ENCODE results near the gene ELAVL3. TPM values are rescaled to one million over a fixed set of nuclear protein-coding genes. Genes with fewer than 3 reads are reported as not detected.

Gene ELAVL3
- total RNA-seq, 4 donors from 2014 or later: not detected

DNA sequence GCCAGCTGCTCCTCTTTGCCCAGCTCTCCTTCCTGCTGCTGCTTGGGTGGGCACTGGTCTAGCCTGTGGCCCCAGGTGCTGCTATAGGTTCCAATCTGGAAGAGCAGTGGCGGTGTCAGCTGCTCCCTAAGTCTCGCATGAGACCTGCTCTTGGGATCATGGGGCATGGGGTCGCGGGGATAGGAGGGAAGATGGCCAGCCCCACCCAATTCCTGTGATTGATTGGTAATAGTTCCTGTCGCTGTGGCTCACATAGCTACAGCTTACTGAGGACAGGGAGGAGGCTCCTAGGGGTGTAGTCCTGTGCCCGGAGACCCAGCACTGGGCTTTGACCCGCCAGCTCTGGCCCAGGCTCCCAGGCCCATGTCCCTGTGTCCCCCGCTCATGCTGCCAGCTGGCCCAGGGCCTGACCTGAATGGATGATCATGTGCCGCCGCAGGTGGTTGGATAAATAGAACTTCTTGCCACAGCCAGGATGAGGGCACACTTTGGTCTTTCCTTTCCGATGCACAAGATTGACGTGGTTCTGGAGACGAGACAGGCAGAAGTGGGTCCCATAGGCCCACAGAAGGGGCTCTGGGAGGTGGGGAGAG lies 4.5 kb upstream of the ELAVL3 start:
- DNase-seq (ENCODE audit: low spot score in 2 of 2): no peak
- TF ChIP-seq POLR2A (IDR thresholded peaks at IDR 0.05): no peak
- TF ChIP-seq, protein P1, sequence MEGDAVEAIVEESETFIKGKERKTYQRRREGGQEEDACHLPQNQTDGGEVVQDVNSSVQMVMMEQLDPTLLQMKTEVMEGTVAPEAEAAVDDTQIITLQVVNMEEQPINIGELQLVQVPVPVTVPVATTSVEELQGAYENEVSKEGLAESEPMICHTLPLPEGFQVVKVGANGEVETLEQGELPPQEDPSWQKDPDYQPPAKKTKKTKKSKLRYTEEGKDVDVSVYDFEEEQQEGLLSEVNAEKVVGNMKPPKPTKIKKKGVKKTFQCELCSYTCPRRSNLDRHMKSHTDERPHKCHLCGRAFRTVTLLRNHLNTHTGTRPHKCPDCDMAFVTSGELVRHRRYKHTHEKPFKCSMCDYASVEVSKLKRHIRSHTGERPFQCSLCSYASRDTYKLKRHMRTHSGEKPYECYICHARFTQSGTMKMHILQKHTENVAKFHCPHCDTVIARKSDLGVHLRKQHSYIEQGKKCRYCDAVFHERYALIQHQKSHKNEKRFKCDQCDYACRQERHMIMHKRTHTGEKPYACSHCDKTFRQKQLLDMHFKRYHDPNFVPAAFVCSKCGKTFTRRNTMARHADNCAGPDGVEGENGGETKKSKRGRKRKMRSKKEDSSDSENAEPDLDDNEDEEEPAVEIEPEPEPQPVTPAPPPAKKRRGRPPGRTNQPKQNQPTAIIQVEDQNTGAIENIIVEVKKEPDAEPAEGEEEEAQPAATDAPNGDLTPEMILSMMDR (IDR thresholded peaks at IDR 0.05): no peak
- WGBS, 2 donors: 92 to 93% methylated on average over 13 of the region's 13 CpGs
- intact Hi-C loops (cut with DNase I; ENCODE audit: low total_unique reads): loop anchor here (10.0 kb wide), 1 partner anchor 201 kb away; no protein-coding TSS in a partner anchor
- no peak overlapping the region for H3K4me3 ChIP-seq (ENCODE audit: low read depth, poor library complexity, severe bottlenecking)

DNA sequence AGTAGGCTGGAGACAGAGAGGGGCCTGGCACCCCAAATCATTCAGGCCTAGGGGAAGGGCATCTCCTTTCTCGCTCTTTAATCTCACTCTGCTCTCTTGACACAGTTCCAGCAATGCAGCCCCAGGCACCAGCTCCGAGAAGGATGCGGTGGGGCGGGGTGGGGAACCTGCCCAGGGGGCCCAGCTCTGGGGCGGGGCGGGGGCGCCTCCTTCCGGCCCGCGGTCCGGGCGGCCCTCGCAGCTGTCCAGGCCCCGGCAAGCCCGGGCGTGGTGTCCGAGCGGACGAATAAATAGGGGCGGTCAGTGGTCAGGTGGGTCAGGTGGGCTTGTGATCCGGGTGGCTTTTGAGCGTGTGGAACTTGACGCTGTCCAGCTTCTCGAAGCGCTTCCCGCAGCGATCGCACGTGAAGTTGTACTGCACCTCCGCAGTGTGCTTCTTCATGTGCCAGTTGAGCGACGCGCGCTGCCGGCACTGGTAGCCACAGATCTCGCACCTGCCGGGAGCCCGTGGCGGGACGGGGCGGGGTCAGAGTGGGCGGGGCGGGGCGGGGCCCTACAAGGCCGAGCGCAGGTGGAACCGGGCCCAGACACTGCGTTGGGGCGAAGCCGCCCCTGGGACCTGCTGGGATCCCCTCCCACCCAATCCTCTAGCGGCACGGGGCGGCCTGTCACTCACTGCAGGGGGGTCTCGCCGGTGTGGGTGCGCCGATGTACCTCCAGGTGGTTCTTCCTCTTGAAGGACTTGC lies 2.7 kb upstream of the ELAVL3 start:
- TF ChIP-seq, protein P1 (IDR thresholded peaks at IDR 0.05): no peak
- TF ChIP-seq POLR2A (IDR thresholded peaks at IDR 0.05): no peak
- no peak overlapping the region for H3K4me3 ChIP-seq (ENCODE audit: low read depth, poor library complexity, severe bottlenecking)
- intact Hi-C loops (cut with DNase I; ENCODE audit: low total_unique reads): loop anchor here (10.0 kb wide), 1 partner anchor 199 kb away; no protein-coding TSS in a partner anchor
- no peak for DNase-seq (ENCODE audit: low spot score in 2 of 2)
- 71% methylated on average over 29 to 33 of the region's 57 CpGs for WGBS, 2 donors

DNA sequence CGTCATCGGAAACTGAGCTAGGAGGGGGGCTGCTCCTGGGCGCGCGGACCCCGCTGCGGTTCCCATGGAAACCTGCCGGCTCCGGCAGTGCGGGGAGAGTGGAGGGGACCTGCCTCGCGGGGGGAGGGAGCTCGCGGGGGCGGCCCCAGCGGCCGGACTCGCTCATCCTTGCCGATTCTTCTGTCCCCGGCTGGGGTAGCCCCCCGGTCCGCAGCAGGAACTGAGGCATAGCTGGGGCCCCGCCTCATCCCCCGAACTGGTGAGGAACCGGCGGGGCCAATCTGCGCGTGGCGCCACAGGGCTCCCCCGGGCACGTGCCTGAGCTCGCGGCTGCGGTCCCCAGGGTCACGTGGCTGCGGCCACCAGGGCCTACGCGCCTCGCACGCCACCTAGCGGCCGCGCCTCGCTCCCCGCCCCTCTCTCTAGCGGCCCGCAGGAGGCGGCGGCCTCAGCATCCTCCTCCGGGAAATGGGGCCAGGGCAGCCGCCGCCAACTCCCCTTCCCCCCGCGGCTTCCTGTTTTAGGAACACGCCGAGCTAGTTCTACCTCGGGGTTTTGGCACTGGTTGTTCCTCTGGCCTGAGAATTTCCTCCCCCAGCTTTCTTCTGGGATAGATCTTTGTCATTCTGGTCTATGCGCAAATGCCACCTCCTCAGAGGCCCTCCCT lies 1.7 kb upstream of the ELAVL3 start:
- no peak overlapping the region for H3K4me3 ChIP-seq (ENCODE audit: low read depth, poor library complexity, severe bottlenecking)
- TF ChIP-seq, protein P1 (IDR thresholded peaks at IDR 0.05): peak in 1 of 3 donors; percentile 56
- TF ChIP-seq POLR2A (IDR thresholded peaks at IDR 0.05): no peak
- intact Hi-C loops (cut with DNase I; ENCODE audit: low total_unique reads): loop anchor here (10.0 kb wide), 1 partner anchor 198 kb away; no protein-coding TSS in a partner anchor
- DNase-seq (ENCODE audit: low spot score in 2 of 2): peak; percentile 71 to 96
- 1 to 2% methylated on average over 34 to 47 of the region's 58 CpGs for WGBS, 2 donors

DNA sequence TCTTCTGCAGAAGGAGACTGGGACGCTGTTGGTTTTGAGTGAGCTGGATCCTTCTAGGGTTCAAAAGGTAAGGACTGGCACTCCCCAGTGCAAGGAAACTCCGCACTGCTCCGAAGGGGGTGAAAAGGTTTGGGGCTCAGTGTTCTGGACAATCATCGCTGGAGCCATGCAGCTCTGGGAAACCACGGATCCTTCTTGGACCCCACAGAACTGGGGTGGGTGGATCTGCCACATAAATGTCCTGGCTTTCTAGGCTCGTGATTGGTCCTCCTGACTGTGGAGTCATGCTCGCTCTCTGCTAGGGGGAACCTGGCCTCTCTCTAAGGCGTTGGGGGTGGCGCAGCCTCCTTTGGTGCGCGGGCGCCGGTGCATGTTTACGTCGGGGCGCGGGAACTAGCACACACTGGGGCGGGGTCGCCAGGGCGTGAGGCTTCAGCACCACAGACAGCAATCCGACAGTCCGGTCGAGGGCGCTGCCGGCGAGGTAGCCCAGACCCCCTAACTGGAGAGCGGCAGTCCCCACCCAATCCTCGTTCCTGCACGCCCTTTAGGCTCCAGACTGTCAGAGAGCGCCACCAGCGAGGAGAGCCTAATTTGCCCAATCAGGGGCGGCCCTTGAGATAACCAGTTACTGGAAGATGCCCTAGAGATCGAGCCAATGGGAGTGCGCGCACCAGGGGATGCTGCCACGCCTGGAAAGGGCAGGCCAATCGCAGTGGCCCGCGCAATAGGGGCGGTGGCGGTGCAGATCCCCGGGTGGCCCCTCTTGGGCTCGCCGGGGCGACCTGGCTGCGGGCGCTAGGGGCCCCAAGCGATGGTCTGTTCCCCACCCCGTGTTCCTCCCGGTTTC lies 913 bp upstream of the ELAVL3 start:
- WGBS, 2 donors: 10 to 24% methylated on average over 7 to 10 of the region's 50 CpGs
- DNase-seq (ENCODE audit: low spot score in 2 of 2): peak; percentile 48 to 89
- H3K4me3 ChIP-seq (ENCODE audit: low read depth, poor library complexity, severe bottlenecking): no peak overlapping the region
- intact Hi-C loops (cut with DNase I; ENCODE audit: low total_unique reads): loop anchor here (10.0 kb wide), 1 partner anchor 197 kb away; no protein-coding TSS in a partner anchor
- TF ChIP-seq, protein P1 (IDR thresholded peaks at IDR 0.05): no peak

Data from lower leg skin (tissue), 4 donors.